GM18499 (cell line): ENCODE results near the gene G6PC3.

Source experiments
- ATAC-seq: cut with Tn5 transposase; IDR thresholded peaks from one replicate; pipeline ENCODE4 v1.9.1; 2021; ENCODE audit warnings: moderate number of reproducible peaks; ENCODE audit not compliant: insufficient read depth, unreplicated experiment

Gene G6PC3

GRCh38 chr17:44059101-44059892 lies 11.2 kb upstream of the G6PC3 start:
- ATAC-seq, result no peak

- ATAC-seq, result no peak
These were observed 9.1 kb upstream of the G6PC3 start for GRCh38 chr17:44061446-44061845.

GRCh38 chr17:44062871-44063270 lies 7.7 kb upstream of the G6PC3 start:
- no peak for ATAC-seq

GRCh38 chr17:44063704-44064639 lies 6.6 kb upstream of the G6PC3 start:
- no peak for ATAC-seq

- ATAC-seq, result no peak
These were observed 4.8 kb upstream of the G6PC3 start for GRCh38 chr17:44065668-44066203.

GRCh38 chr17:44066204-44066930 lies 4.2 kb upstream of the G6PC3 start, which contains the start of gene LSM12:
TSS of gene LSM12 (minus strand) at chr17:44066671. CDS start at chr17:44066587, 84 bp downstream.
- no peak for ATAC-seq

GRCh38 chr17:44067545-44067940 lies 3.0 kb upstream of the G6PC3 start:
- no peak for ATAC-seq

- no peak for ATAC-seq
These were observed 521 bp upstream of the G6PC3 start for GRCh38 chr17:44069974-44070454.

GRCh38 chr17:44071198-44071520 lies 624 bp downstream of the G6PC3 start:
- ATAC-seq, result no peak

- no peak for ATAC-seq
These were observed 1.2 kb downstream of the G6PC3 start for GRCh38 chr17:44071772-44072171.

- ATAC-seq, result no peak
These were observed 3.8 kb downstream of the G6PC3 start for GRCh38 chr17:44074231-44074910.

- ATAC-seq, result no peak
These were observed 4.4 kb downstream of the G6PC3 start for GRCh38 chr17:44074911-44075285.

- ATAC-seq, result no peak
These were observed 5.2 kb downstream of the G6PC3 start for GRCh38 chr17:44075598-44076293.

- no peak for ATAC-seq
These were observed 6.4 kb downstream of the G6PC3 start for GRCh38 chr17:44076716-44077594.

GRCh38 chr17:44077595-44077909 lies 7.0 kb downstream of the G6PC3 start:
- no peak for ATAC-seq

- ATAC-seq, result no peak
These were observed 7.9 kb downstream of the G6PC3 start for GRCh38 chr17:44078412-44078811.

- ATAC-seq, result no peak
These were observed 9.6 kb downstream of the G6PC3 start for GRCh38 chr17:44079877-44080821.
